ENCODE results near the gene OXNAD1.
A peak's percentile ranks its signal among the peaks of the same experiment; 100 is the strongest.

The OXNAD1 gene

DNA sequence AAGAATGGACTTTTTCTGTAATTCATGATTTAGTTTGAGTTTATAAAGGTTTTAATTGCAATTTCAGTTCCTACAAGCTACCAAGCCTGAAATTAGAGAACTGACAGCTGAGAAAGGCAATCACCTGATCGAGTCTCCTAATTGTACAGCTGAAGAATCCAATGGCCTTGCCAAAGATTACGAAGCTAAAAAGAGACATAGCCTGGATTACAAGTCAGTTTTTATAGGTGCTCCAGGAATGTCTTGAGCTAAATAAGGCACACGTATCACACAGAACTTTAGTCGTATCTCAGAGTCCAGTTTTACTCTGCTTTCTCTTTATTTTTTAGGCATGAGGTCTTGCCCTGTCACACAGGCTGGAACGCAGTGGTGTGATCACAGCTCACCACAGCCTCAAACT, 6.8 kb upstream of the OXNAD1 start:
- Histone ChIP-seq H3K36me3 (peaks cover 20 to 27% (median 20%) of the 10 kb centered on the region in 3 donors), H3K9me3 (no peaks in the 10 kb centered on the region), H3K4me3 (no peak overlapping the region), H3K4me1 (peaks cover 0 to 34% (median 5%) of the 10 kb centered on the region in 4 donors), H3K27ac (no peak overlapping the region), H3K27me3 (no peaks in the 10 kb centered on the region)
- intact Hi-C loops (cut with DNase I; ENCODE audit: low total_unique reads), result no loop called here
- DNase-seq, result no peak
- TF ChIP-seq, protein P1, sequence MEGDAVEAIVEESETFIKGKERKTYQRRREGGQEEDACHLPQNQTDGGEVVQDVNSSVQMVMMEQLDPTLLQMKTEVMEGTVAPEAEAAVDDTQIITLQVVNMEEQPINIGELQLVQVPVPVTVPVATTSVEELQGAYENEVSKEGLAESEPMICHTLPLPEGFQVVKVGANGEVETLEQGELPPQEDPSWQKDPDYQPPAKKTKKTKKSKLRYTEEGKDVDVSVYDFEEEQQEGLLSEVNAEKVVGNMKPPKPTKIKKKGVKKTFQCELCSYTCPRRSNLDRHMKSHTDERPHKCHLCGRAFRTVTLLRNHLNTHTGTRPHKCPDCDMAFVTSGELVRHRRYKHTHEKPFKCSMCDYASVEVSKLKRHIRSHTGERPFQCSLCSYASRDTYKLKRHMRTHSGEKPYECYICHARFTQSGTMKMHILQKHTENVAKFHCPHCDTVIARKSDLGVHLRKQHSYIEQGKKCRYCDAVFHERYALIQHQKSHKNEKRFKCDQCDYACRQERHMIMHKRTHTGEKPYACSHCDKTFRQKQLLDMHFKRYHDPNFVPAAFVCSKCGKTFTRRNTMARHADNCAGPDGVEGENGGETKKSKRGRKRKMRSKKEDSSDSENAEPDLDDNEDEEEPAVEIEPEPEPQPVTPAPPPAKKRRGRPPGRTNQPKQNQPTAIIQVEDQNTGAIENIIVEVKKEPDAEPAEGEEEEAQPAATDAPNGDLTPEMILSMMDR (IDR thresholded peaks at IDR 0.05), result no peak

DNA sequence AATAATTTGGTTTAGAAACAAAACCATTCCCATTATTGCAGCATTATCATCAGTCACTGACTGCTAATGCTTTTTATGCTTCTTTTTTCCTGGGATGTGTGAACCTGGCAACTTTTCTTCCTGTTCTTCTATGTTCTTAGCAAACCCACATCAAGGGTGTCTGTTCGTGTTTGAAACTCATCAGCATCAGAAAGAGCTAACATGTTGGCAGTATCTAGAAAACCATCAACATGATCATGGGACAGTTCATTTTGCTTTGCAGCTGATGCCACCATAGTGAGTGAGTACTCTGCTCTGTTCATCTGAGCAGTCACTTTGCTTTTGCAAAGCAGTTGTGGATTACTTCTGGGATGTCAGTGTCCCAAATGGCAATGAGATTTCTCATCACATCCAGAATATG, 6.1 kb upstream of the OXNAD1 start:
- no peaks in the 10 kb centered on the region for H3K9me3 ChIP-seq
- no peaks in the 10 kb centered on the region for H3K27me3 ChIP-seq
- intact Hi-C loops (cut with DNase I; ENCODE audit: low total_unique reads), result no loop called here
- H3K4me3 ChIP-seq, result no peak overlapping the region
- peaks cover 20 to 27% (median 20%) of the 10 kb centered on the region in 3 donors for H3K36me3 ChIP-seq
- peaks cover 0 to 34% (median 10%) of the 10 kb centered on the region in 4 donors for H3K4me1 ChIP-seq
- TF ChIP-seq, protein P1 (IDR thresholded peaks at IDR 0.05), result no peak
- no peak for DNase-seq
- H3K27ac ChIP-seq, result no peak overlapping the region

DNA sequence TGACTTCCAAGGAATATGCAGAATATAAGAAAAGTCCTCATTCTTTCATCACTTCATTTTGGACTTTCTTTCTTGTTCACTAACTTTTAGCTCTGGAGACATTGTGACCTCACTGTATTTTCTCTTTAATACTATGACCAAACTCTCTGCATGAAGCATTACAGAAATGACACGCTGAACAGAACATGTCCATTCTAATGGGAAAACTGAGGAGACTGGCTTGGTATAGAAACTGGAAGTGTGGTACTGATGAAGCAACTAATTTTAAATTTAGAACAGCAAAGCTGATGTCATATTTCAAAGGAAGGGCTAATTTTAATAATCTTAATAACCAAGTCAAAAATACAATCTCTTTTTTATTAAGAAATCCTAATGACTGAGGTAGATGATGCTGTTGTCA, 5.0 kb upstream of the OXNAD1 start:
- no peaks in the 10 kb centered on the region for H3K27me3 ChIP-seq
- TF ChIP-seq, protein P1 (IDR thresholded peaks at IDR 0.05), result no peak
- no peak overlapping the region for H3K27ac ChIP-seq
- DNase-seq, result no peak
- no peaks in the 10 kb centered on the region for H3K9me3 ChIP-seq
- peaks cover 20 to 27% (median 20%) of the 10 kb centered on the region in 3 donors for H3K36me3 ChIP-seq
- H3K4me3 ChIP-seq, result no peak overlapping the region
- intact Hi-C loops (cut with DNase I; ENCODE audit: low total_unique reads), result no loop called here
- peaks cover 0 to 29% (median 14%) of the 10 kb centered on the region in 4 donors for H3K4me1 ChIP-seq

DNA sequence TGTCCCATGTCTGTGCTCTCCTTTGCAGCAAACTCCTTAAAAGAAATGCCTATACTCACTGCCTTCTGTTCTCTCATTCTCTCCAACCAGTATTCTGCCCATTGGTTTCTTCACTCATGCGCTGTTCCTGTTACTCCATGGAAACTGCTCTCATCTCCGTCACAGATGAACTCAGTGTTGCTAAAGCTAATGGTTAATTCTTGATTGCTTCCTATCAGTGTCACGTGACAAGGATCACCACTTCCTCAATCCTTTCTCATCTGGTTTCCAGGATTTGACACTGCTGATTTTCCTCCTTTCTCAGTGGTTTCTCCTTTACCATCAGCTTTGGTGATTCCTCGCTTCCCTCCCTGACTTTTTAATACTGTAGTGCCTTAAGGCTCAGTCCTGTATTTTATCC, 2.8 kb upstream of the OXNAD1 start:
- peaks cover 18 to 20% (median 20%) of the 10 kb centered on the region in 3 donors for H3K36me3 ChIP-seq
- intact Hi-C loops (cut with DNase I; ENCODE audit: low total_unique reads), result no loop called here

DNA sequence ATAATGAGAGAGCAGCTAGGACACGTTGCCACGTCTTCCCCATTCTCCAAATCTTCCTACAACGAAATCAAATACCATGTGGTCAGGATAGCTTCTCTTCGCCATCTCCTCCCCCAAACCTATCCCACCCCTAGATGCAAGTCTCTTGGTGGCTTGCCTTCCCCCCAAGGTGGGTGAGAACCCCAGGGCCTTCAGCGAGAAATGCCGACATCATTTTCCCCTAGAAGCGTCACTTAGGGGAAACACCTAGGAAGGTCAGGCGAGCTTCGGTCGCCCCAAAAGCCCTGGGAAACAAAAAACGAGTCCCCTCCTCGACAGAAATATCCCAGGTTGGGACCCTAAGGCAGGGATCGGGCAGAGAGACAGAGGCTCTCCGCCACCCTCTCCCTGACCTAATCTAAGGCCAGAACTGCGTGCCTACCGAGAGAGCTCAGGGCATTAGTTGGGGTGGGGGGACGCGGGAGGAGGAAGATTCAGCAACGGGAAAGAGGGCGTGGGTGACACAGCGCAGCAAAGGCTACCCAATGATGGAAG, 771 bp upstream of the OXNAD1 start:
- DNase-seq, result no peak

More for the DNA sequence above, 2.8 kb upstream of the OXNAD1 start:
- H3K27me3 ChIP-seq, result no peaks in the 10 kb centered on the region
- peaks cover 0 to 42% (median 21%) of the 10 kb centered on the region in 4 donors for H3K4me1 ChIP-seq
- DNase-seq, result no peak
- no peak overlapping the region for H3K4me3 ChIP-seq
- no peaks in the 10 kb centered on the region for H3K9me3 ChIP-seq
- TF ChIP-seq, protein P1 (IDR thresholded peaks at IDR 0.05), result no peak
- H3K27ac ChIP-seq, result no peak overlapping the region

More for the DNA sequence above, 771 bp upstream of the OXNAD1 start:
- Histone ChIP-seq H3K36me3 (peaks cover 7 to 16% (median 15%) of the 10 kb centered on the region in 3 donors), H3K27ac (peak overlapping the region; percentile 88 to 91), H3K9me3 (no peaks in the 10 kb centered on the region), H3K27me3 (no peaks in the 10 kb centered on the region), H3K4me3 (peak overlapping the region; percentile 65 to 81), H3K4me1 (peaks cover 0 to 54% (median 24%) of the 10 kb centered on the region in 4 donors)
- TF ChIP-seq, protein P1 (IDR thresholded peaks at IDR 0.05), result no peak
- intact Hi-C loops (cut with DNase I; ENCODE audit: low total_unique reads), result no loop called here

All from tibial artery (tissue), 4 donors.